ENCODE data around the gene FUT7. TPM values are rescaled to one million over a fixed set of nuclear protein-coding genes. Genes with fewer than 3 reads are reported as not detected.

The FUT7 gene
- total RNA-seq, 1 experiment from 2014 or later, result not detected

- no peak for ATAC-seq
- H3K9me3 ChIP-seq (ENCODE audit: control insufficient read depth in 1 of 2, insufficient read depth in 1 of 2, low read depth in 1 of 2, low read length in 2 of 2), result no peaks in the 10 kb centered on the region
- H3K79me2 ChIP-seq (ENCODE audit: insufficient read depth, low read length), result peaks cover 30% of the 10 kb centered on the region
- no peaks in the 10 kb centered on the region; the same call in 1 of the 2 replicates for H4K20me1 ChIP-seq (ENCODE audit: insufficient read depth)
- POLR2A ChIA-PET, result interaction anchor here (1.0 kb wide), 1 partner anchor 8 kb away, joined by 4 read pairs; no protein-coding TSS in a partner anchor
- no TSS peak for BruUV-seq (replicated peaks)
- no peak for DNase-seq (ENCODE audit: low read depth, low spot score)
- H3K27me3 ChIP-seq (ENCODE audit: insufficient read depth, low read length), result no peaks in the 10 kb centered on the region
- no peak overlapping the region for H2AFZ ChIP-seq (ENCODE audit: low read depth, low read length, poor library complexity, severe bottlenecking)
- RAD21 ChIA-PET (ENCODE audit: low non-redundant PET in 1 of 2, low total read pairs in 2 of 2, uncharacterized antibody in 2 of 2, unreplicated experiment in 2 of 2), result no interaction called here
- H3K36me3 ChIP-seq (ENCODE audit: control insufficient read depth in 1 of 2, insufficient read depth in 2 of 2, low read length in 2 of 2), result peaks cover 2 to 8% of the 10 kb centered on the region in 2 experiments; a peak in 1 of 4 replicates
- H3K9ac ChIP-seq (ENCODE audit: low read length), result no peak overlapping the region
- H3K9me2 ChIP-seq (ENCODE audit: insufficient read depth), result no peaks in the 10 kb centered on the region
- 0 out of 2 replicates have a peak overlapping the region, but pooled peaks have one; percentile 14 for H3K4me2 ChIP-seq (ENCODE audit: low read length)
- intact Hi-C loops (cut with micrococcal nuclease), result loop anchor here (1.0 kb wide), 1 partner anchor 13 kb away; no protein-coding TSS in a partner anchor
- CTCF ChIA-PET, result interaction anchor here (0.6 to 1.9 kb wide), 11 partner anchors 8 to 173 kb away, joined by 3 to 16 read pairs (median 5); partner anchors contain the start of genes ENTPD2, MAN1B1, NPDC1 and UAP1L1
- peak overlapping the region; percentile 30; the same call in 1 of the 2 replicates for H3K27ac ChIP-seq (ENCODE audit: low read depth, low read length)
- no peak overlapping the region for H3K4me3 ChIP-seq (replicated peaks in 1 of 2; ENCODE audit: low read depth in 1 of 2, low read length in 2 of 2)
- H3K4me1 ChIP-seq (ENCODE audit: control insufficient read depth in 1 of 2, insufficient read depth in 2 of 2, low read length in 2 of 2), result peaks cover 7 to 25% of the 10 kb centered on the region in 2 experiments
- no peak for TF ChIP-seq MAX (IDR thresholded peaks at IDR 0.05)
- no peak for TF ChIP-seq TCF7L2 (IDR thresholded peaks at IDR 0.05; ENCODE audit: borderline replicate concordance, extremely low read depth, insufficient read depth, insufficient read length)
- TF ChIP-seq ZFX (IDR thresholded peaks at IDR 0.05), result no peak
- TF ChIP-seq ELF1 (IDR thresholded peaks at IDR 0.05; ENCODE audit: borderline replicate concordance, low read depth), result no peak
- no peak for TF ChIP-seq FOSL1 (IDR thresholded peaks at IDR 0.05; ENCODE audit: low read depth)
- TF ChIP-seq SP1 (IDR thresholded peaks at IDR 0.05; ENCODE audit: low read depth), result no peak
- no peak for TF ChIP-seq YY1 (IDR thresholded peaks at IDR 0.05; ENCODE audit: extremely low read depth, insufficient replicate concordance, low read depth, low read length)
- TF ChIP-seq ZBTB33 (IDR thresholded peaks at IDR 0.05; ENCODE audit: extremely low read depth, insufficient replicate concordance, low read length), result no peak
- no peak for TF ChIP-seq EGR1 (IDR thresholded peaks at IDR 0.05; ENCODE audit: low read depth)
- TF ChIP-seq POLR2A (IDR thresholded peaks at IDR 0.05; ENCODE audit: borderline replicate concordance, extremely low read depth, insufficient read depth, insufficient read length), result no peak
- TF ChIP-seq CTCF (IDR thresholded peaks at IDR 0.05 in 2 of 3, conservative IDR thresholded peaks at IDR 0.05 in 1 of 3; ENCODE audit: borderline replicate concordance in 1 of 3, insufficient read depth in 1 of 3, low read depth in 2 of 3, low read length in 2 of 3), result no peak
- TF ChIP-seq ZNF274 (IDR thresholded peaks at IDR 0.05; ENCODE audit: low read depth, low read length), result no peak
- TF ChIP-seq CEBPB (IDR thresholded peaks at IDR 0.05; ENCODE audit: low read depth), result no peak
- TF ChIP-seq SIN3A (IDR thresholded peaks at IDR 0.05; ENCODE audit: low read depth), result no peak
- no peak for TF ChIP-seq ATF3 (IDR thresholded peaks at IDR 0.05)
- TF ChIP-seq RAD21 (IDR thresholded peaks at IDR 0.05; ENCODE audit: low read depth), result no peak
- no peak for TF ChIP-seq CBX3 (IDR thresholded peaks at IDR 0.05; ENCODE audit: low read depth)
- no peak for TF ChIP-seq EZH2phosphoT487 (IDR thresholded peaks at IDR 0.05; ENCODE audit: borderline replicate concordance)
- no peak for TF ChIP-seq EZH2 (IDR thresholded peaks at IDR 0.05)
Observed at GRCh38 chr9:137063311-137064026, 31.6 kb upstream of the FUT7 start.
